ENCODE measurements around the gene MACROD1. TPM values are rescaled to one million over a fixed set of nuclear protein-coding genes. Genes with fewer than 3 reads are reported as not detected.

Gene MACROD1
- total and polyA plus RNA-seq, 2 donors (not counting 1 experiment from before 2014, with no cell fraction given), result 2.7 to 8.6 TPM

DNA sequence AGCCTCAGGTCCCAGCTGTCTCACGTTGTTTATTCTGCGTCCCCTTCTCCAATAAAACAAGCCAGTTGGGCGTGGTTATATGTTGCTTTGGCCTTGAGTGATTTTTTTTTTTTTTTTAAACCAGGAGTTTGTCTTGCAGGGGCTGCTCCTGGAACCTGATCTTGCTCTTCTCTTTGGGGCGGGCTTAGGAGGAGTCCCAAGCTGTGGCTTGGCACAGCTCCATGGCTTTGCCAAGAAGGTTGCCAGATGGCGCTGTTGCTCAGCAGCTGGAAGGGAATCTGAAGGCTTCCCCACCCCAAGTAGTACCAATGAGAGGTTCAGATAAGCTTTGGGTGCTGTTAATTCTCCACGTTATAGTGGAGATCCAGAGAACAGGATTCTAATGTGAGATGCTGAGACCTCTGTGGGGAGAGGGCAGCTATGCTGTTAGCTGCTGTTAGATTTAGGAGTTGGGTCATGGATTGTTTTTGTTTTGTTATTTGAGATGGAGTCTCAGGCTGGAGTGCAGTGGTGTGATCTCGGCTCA is 38.6 kb upstream of the MACROD1 start:
- POLR2A ChIA-PET, result interaction anchor here (0.7 to 4.8 kb wide), 11 partner anchors 21 to 448 kb away, joined by 3 to 78 read pairs (median 5); partner anchors contain the start of genes ESRRA, FKBP2, NUDT22 and PPP1R14B
- peak overlapping the region; percentile 80 for H3K4me3 Mint-ChIP-seq
- CTCF ChIA-PET, result interaction anchor here (0.6 to 10.3 kb wide), 39 partner anchors 9 to 450 kb away, joined by 3 to 243 read pairs (median 6); partner anchors contain the start of genes BAD, CATSPERZ, DNAJC4 and ESRRA
- Histone ChIP-seq H2AFZ (ENCODE audit: insufficient read depth, low read depth, low read length, poor library complexity, severe bottlenecking) (no peak overlapping the region), H3K9ac (ENCODE audit: low read length) (no peak overlapping the region), H3K27me3 (replicated peaks in 1 of 4; ENCODE audit: control extremely low read depth in 1 of 4, control insufficient read depth in 3 of 4, insufficient read depth in 4 of 4, low read length in 3 of 4) (no peaks in the 10 kb centered on the region), H3K4me2 (replicated peaks; ENCODE audit: low read depth, low read length, poor library complexity, severe bottlenecking) (peak overlapping the region; percentile 30), H3K27ac (ENCODE audit: low read length in 2 of 2) (peak overlapping the region in 1 of 2 donors; percentile 35), H3K4me3 (ENCODE audit: control extremely low read depth in 1 of 5, extremely low read depth in 1 of 5, insufficient read depth in 1 of 5, low read depth in 2 of 5, low read length in 4 of 5) (no peak overlapping the region), H3K36me3 (replicated peaks in 1 of 2; ENCODE audit: control extremely low read depth in 1 of 2, control insufficient read depth in 1 of 2, extremely low read depth in 1 of 2, insufficient read depth in 2 of 2, low read length in 1 of 2) (peaks cover 0 to 47% of the 10 kb centered on the region in 2 experiments), H3K79me2 (ENCODE audit: control insufficient read depth, insufficient read depth, low read length) (peaks cover 34% of the 10 kb centered on the region), H3K9me3 (ENCODE audit: control extremely low read depth in 1 of 3, control insufficient read depth in 2 of 3, insufficient read depth in 1 of 3, low read length in 2 of 3) (no peaks in the 10 kb centered on the region), H4K20me1 (ENCODE audit: control insufficient read depth, insufficient read depth, low read length, poor library complexity, severe bottlenecking) (peaks cover 18% of the 10 kb centered on the region), H3K4me1 (ENCODE audit: control insufficient read depth in 2 of 2, insufficient read depth in 2 of 2, low read length in 2 of 2) (peaks cover 30 to 45% of the 10 kb centered on the region in 2 donors)
- H3K27me3 Mint-ChIP-seq, result no peaks in the 10 kb centered on the region
- DNase-seq (peak; percentile 89), ATAC-seq (ENCODE audit: low read depth) (peak; percentile 48)
- intact Hi-C loops (cut with micrococcal nuclease), result loop anchor here (1.0 to 10.0 kb wide), 3 partner anchors 65 to 450 kb away; no protein-coding TSS in a partner anchor
- TF ChIP-seq EZH2 (IDR thresholded peaks at IDR 0.05; ENCODE audit: borderline replicate concordance, insufficient read depth, low read depth, low read length, poor library complexity, severe bottlenecking), result no peak
- TF ChIP-seq, protein P1, sequence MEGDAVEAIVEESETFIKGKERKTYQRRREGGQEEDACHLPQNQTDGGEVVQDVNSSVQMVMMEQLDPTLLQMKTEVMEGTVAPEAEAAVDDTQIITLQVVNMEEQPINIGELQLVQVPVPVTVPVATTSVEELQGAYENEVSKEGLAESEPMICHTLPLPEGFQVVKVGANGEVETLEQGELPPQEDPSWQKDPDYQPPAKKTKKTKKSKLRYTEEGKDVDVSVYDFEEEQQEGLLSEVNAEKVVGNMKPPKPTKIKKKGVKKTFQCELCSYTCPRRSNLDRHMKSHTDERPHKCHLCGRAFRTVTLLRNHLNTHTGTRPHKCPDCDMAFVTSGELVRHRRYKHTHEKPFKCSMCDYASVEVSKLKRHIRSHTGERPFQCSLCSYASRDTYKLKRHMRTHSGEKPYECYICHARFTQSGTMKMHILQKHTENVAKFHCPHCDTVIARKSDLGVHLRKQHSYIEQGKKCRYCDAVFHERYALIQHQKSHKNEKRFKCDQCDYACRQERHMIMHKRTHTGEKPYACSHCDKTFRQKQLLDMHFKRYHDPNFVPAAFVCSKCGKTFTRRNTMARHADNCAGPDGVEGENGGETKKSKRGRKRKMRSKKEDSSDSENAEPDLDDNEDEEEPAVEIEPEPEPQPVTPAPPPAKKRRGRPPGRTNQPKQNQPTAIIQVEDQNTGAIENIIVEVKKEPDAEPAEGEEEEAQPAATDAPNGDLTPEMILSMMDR (IDR thresholded peaks at IDR 0.05), result peak; percentile 75
- H3K9me3 Mint-ChIP-seq (ENCODE audit: insufficient read depth), result no peaks in the 10 kb centered on the region
- H3K4me1 Mint-ChIP-seq, result peaks cover 44% of the 10 kb centered on the region
- peak overlapping the region; percentile 95 for H3K27ac Mint-ChIP-seq
- WGBS (ENCODE audit: insufficient coverage), result 30% methylated on average over 2 of the region's 7 CpGs

DNA sequence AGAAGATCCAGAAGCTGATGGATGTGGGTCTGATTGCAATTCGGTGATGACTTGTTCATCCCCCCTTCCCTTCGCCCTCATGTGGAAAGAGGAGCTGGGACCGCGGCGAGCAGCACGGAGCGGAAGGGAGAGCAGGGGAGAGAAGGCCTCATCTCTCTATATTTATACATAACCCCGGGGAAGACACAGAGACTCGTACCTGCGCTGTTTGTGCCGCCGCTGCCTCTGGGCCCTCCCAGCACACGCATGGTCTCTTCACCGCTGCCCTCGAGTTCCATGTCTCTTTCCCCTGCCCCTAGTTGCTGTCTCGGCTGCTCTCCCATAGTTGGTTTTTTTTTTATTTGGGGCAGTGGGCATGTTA is 38.1 kb upstream of the MACROD1 start:
- no peaks in the 10 kb centered on the region for H3K9me3 Mint-ChIP-seq (ENCODE audit: insufficient read depth)
- TF ChIP-seq, protein P1 (IDR thresholded peaks at IDR 0.05), result no peak
- TF ChIP-seq EZH2 (IDR thresholded peaks at IDR 0.05; ENCODE audit: borderline replicate concordance, insufficient read depth, low read depth, low read length, poor library complexity, severe bottlenecking), result no peak
- no peak for ATAC-seq (ENCODE audit: low read depth)
- Histone ChIP-seq H3K79me2 (ENCODE audit: control insufficient read depth, insufficient read depth, low read length) (peaks cover 29% of the 10 kb centered on the region), H3K4me1 (ENCODE audit: control insufficient read depth in 2 of 2, insufficient read depth in 2 of 2, low read length in 2 of 2) (peaks cover 30 to 43% of the 10 kb centered on the region in 2 donors), H3K9me3 (ENCODE audit: control extremely low read depth in 1 of 3, control insufficient read depth in 2 of 3, insufficient read depth in 1 of 3, low read length in 2 of 3) (no peaks in the 10 kb centered on the region), H3K27me3 (replicated peaks in 1 of 4; ENCODE audit: control extremely low read depth in 1 of 4, control insufficient read depth in 3 of 4, insufficient read depth in 4 of 4, low read length in 3 of 4) (no peaks in the 10 kb centered on the region), H3K36me3 (replicated peaks in 1 of 2; ENCODE audit: control extremely low read depth in 1 of 2, control insufficient read depth in 1 of 2, extremely low read depth in 1 of 2, insufficient read depth in 2 of 2, low read length in 1 of 2) (peaks cover 0 to 47% of the 10 kb centered on the region in 2 experiments), H4K20me1 (ENCODE audit: control insufficient read depth, insufficient read depth, low read length, poor library complexity, severe bottlenecking) (peaks cover 14% of the 10 kb centered on the region), H3K9ac (ENCODE audit: low read length) (no peak overlapping the region), H2AFZ (ENCODE audit: insufficient read depth, low read depth, low read length, poor library complexity, severe bottlenecking) (no peak overlapping the region), H3K4me3 (ENCODE audit: control extremely low read depth in 1 of 5, extremely low read depth in 1 of 5, insufficient read depth in 1 of 5, low read depth in 2 of 5, low read length in 4 of 5) (no peak overlapping the region), H3K4me2 (replicated peaks; ENCODE audit: low read depth, low read length, poor library complexity, severe bottlenecking) (no peak overlapping the region), H3K27ac (ENCODE audit: low read length in 2 of 2) (no peak overlapping the region)
- intact Hi-C loops (cut with micrococcal nuclease), result loop anchor here (1.0 to 10.0 kb wide), 3 partner anchors 65 to 451 kb away; no protein-coding TSS in a partner anchor
- no peak for DNase-seq
- peak overlapping the region; percentile 26 for H3K27ac Mint-ChIP-seq
- ChIA-PET POLR2A (interaction anchor here (0.7 to 4.8 kb wide), 9 partner anchors 22 to 449 kb away, joined by 3 to 78 read pairs (median 6); partner anchors contain the start of genes ESRRA, FKBP2, NUDT22 and PPP1R14B), CTCF (interaction anchor here (0.6 to 10.3 kb wide), 38 partner anchors 9 to 450 kb away, joined by 3 to 243 read pairs (median 6); partner anchors contain the start of genes BAD, CATSPERZ, DNAJC4 and ESRRA)
- no peaks in the 10 kb centered on the region for H3K27me3 Mint-ChIP-seq
- H3K4me1 Mint-ChIP-seq, result peaks cover 41% of the 10 kb centered on the region
- no peak overlapping the region for H3K4me3 Mint-ChIP-seq
- 97% methylated on average over 6 of the region's 16 CpGs for WGBS (ENCODE audit: insufficient coverage)

Data from B cell (primary cell).